SK-MEL-5 (cell line): Measurements from ENCODE around the gene CCDC27. TPM values are rescaled to one million over a fixed set of nuclear protein-coding genes. Genes with fewer than 3 reads are reported as not detected.

Experiments used
- DNase-seq: peaks from one replicate; pipeline ENCODE4 v3.0.0-alpha.2; 2016; ENCODE audit warnings: low read depth, low spot score
- in situ Hi-C: cut with HindIII; loops from 2 replicates; pipeline ENCODE4 v1.10.0; 2016; ENCODE audit warnings: low sequenced_read_pairs, high pct_unique_total_duplicates, low pct_unique_long_range_greater_than_20kb
- small RNA-seq, 2 experiments: library from RNA; depleted of rRNA; stranded (forward); fragments of <200 nt; gene quantifications; one replicate each; pipeline ENCODE3, GENCODE V24; 2014
- total RNA-seq: library from RNA; depleted of rRNA; stranded (reverse); fragments of >200 nt; shearing (Covaris generic); gene quantifications from 2 replicates; pipeline ENCODE4 v1.2.3, GENCODE V29; 2014; rRNA removed

Gene CCDC27
- total RNA-seq, 1 experiment from 2014 or later = 0.05 TPM

- DNase-seq = no peak
- in situ Hi-C loops = no loop called here
Measured at GRCh38 chr1:3817821-3818597, 65.8 kb downstream of the CCDC27 start.

GRCh38 chr1:3819771-3820200 lies 67.5 kb downstream of the CCDC27 start:
- in situ Hi-C loops = no loop called here

GRCh38 chr1:3820316-3820715 lies 68.1 kb downstream of the CCDC27 start:
- DNase-seq = no peak
- in situ Hi-C loops = no loop called here

More at GRCh38 chr1:3819771-3820200, 67.5 kb downstream of the CCDC27 start:
- DNase-seq = no peak

GRCh38 chr1:3821004-3821403 lies 68.8 kb downstream of the CCDC27 start:
- DNase-seq = no peak
- in situ Hi-C loops = no loop called here

Small RNA genes lying within 50 kb of the gene (small RNA-seq; reads per million reads assigned to genes)
- gene RF02197 (0 reads per million in 2 experiments), gene RN7SL574P (0 reads per million in 2 experiments)

Other genes starting within 250 kb of the CCDC27 start
- 0.90 and 3.1 TPM in 2 replicates for gene MEGF6, start 140.9 kb upstream of the CCDC27 start, total RNA-seq
- gene TPRG1L, start 127.4 kb upstream of the CCDC27 start, total RNA-seq = 12.2 and 12.3 TPM in 2 replicates
- 25.5 and 27.5 TPM in 2 replicates for gene WRAP73, start 102.3 kb upstream of the CCDC27 start, total RNA-seq
- gene TP73, start 99.9 kb upstream of the CCDC27 start, total RNA-seq = 0.32 and 0.40 TPM in 2 replicates
- 2.9 and 4.4 TPM in 2 replicates for gene SMIM1, start 20.3 kb downstream of the CCDC27 start, total RNA-seq
- gene LRRC47, start 44.0 kb downstream of the CCDC27 start, total RNA-seq = 27.9 and 40.6 TPM in 2 replicates
- 10.6 and 19.6 TPM in 2 replicates for gene CEP104, start 104.8 kb downstream of the CCDC27 start, total RNA-seq
- 8.0 and 10.0 TPM in 2 replicates for gene DFFB, start 105.0 kb downstream of the CCDC27 start, total RNA-seq
- gene C1orf174, start 147.8 kb downstream of the CCDC27 start, total RNA-seq = 21.7 and 24.1 TPM in 2 replicates